ENCODE measurements around the gene ENHO. TPM values are rescaled to one million over a fixed set of nuclear protein-coding genes. Genes with fewer than 3 reads are reported as not detected.

The ENHO gene
- total RNA-seq, result not detected in 2 replicates

GRCh38 chr9:34522971-34523797, at the start of gene ENHO:
Gene ENHO (minus strand): TSS chr9:34522990. CDS start chr9:34521695, 1,295 bp downstream.

Other genes with a start within 250 kb of the ENHO start
- 1.2 and 3.2 TPM in 2 replicates for gene KIF24, start 193.7 kb downstream of the ENHO start, total RNA-seq
- 45.5 and 49.1 TPM in 2 replicates for gene NUDT2, start 193.4 kb downstream of the ENHO start, total RNA-seq
- 10.4 and 12.7 TPM in 2 replicates for gene MYORG, start 146.1 kb downstream of the ENHO start, total RNA-seq
- gene FAM219A, start 64.4 kb downstream of the ENHO start, total RNA-seq, result 8.5 and 10.7 TPM in 2 replicates
- not detected in 2 replicates for gene DNAI1, start 64.2 kb downstream of the ENHO start, total RNA-seq
- gene CNTFR, start 66.7 kb upstream of the ENHO start, total RNA-seq, result 0.23 TPM in 1 of 2 replicates, not detected in the other
- 33.7 and 42.5 TPM in 2 replicates for gene RPP25L, start 89.1 kb upstream of the ENHO start, total RNA-seq
- 132 and 150 TPM in 2 replicates for gene DCTN3, start 97.5 kb upstream of the ENHO start, total RNA-seq
- 0.31 TPM in 1 of 2 replicates, not detected in the other for gene ARID3C, start 106.1 kb upstream of the ENHO start, total RNA-seq
- 197 and 248 TPM in 2 replicates for gene SIGMAR1, start 114.8 kb upstream of the ENHO start, total RNA-seq
- gene GALT, start 123.7 kb upstream of the ENHO start, total RNA-seq, result 24.7 and 39.3 TPM in 2 replicates
- 1.2 and 9.1 TPM in 2 replicates for gene IL11RA, start 129.2 kb upstream of the ENHO start, total RNA-seq
- not detected in 2 replicates for gene CCL27, start 139.7 kb upstream of the ENHO start, total RNA-seq
- not detected in 2 replicates for gene CCL19, start 168.3 kb upstream of the ENHO start, total RNA-seq
- 0.31 TPM in 1 of 2 replicates, not detected in the other for gene CCL21, start 187.1 kb upstream of the ENHO start, total RNA-seq

Measured in hair follicular keratinocyte (primary cell).